Suprapubic skin (tissue), 4 donors: Measurements from ENCODE around the gene KCMF1. TPM values are rescaled to one million over a fixed set of nuclear protein-coding genes. Genes with fewer than 3 reads are reported as not detected.

Source experiments
- DNase-seq, 2 donors: peaks; one replicate each; pipeline ENCODE4 v3.0.0-alpha.2; 2019; ENCODE audit warnings: low spot score in 2 of 2
- H3K27ac ChIP-seq: fragments of 200-600 bp; sonication (generic); one replicate; pipeline ENCODE4 v1.5.1; 2019
- H3K27me3 ChIP-seq: fragments of 200-600 bp; sonication (generic); one replicate; pipeline ENCODE4 v1.5.1; 2019
- H3K36me3 ChIP-seq: fragments of 200-600 bp; sonication (generic); one replicate; pipeline ENCODE4 v1.5.1; 2019
- H3K4me1 ChIP-seq: fragments of 200-600 bp; sonication (generic); one replicate; pipeline ENCODE4 v1.5.1; 2019
- H3K4me3 ChIP-seq: fragments of 200-600 bp; sonication (generic); one replicate; pipeline ENCODE4 v1.5.1; 2019; ENCODE audit warnings: mild to moderate bottlenecking
- H3K9me3 ChIP-seq: fragments of 200-600 bp; sonication (generic); one replicate; pipeline ENCODE4 v1.5.1; 2019
- EP300 ChIP-seq: sonication (generic); formaldehyde crosslinking; IDR thresholded peaks from one replicate; pipeline ENCODE4 v1.6.1; 2017; ENCODE audit warnings: antibody characterized with exemption
- POLR2A ChIP-seq, 2 donors: fragments of 450-650 bp; IDR thresholded peaks; one replicate each; pipeline ENCODE4 v1.6.1; 2017; ENCODE audit warnings: antibody characterized with exemption in 2 of 2, mild to moderate bottlenecking in 2 of 2, moderate library complexity in 2 of 2
- POLR2AphosphoS5 ChIP-seq, 3 donors: sonication (generic); formaldehyde crosslinking; IDR thresholded peaks; one replicate each; pipeline ENCODE4 v1.6.1; 2017; ENCODE audit warnings: antibody characterized with exemption in 3 of 3
- WGBS: methylation state at CpG from one replicate; pipeline ENCODE4 v1.1.5; 2018; 5-methylcytosine and 5-hydroxymethylcytosine counted together
- total RNA-seq, 4 donors: library from RNA; depleted of rRNA; stranded (reverse); fragments of >200 nt; gene quantifications; one replicate each; pipeline ENCODE4 v1.1.0, GENCODE V29; 2016
- TF ChIP-seq, protein P1 (sequence below), 2 donors: fragments of 200-600 bp in 1 of 2; fragments of 450-650 bp in 1 of 2; sonication (generic) in 1 of 2; IDR thresholded peaks; one replicate each; pipeline ENCODE4 v1.5.1; 2016 to 2019; ENCODE audit warnings: antibody characterized with exemption in 2 of 2, mild to moderate bottlenecking in 1 of 2, moderate library complexity in 1 of 2

Gene KCMF1
- total RNA-seq, 4 donors from 2014 or later, result 23.5 to 42.6 (median 29.3) TPM

DNA sequence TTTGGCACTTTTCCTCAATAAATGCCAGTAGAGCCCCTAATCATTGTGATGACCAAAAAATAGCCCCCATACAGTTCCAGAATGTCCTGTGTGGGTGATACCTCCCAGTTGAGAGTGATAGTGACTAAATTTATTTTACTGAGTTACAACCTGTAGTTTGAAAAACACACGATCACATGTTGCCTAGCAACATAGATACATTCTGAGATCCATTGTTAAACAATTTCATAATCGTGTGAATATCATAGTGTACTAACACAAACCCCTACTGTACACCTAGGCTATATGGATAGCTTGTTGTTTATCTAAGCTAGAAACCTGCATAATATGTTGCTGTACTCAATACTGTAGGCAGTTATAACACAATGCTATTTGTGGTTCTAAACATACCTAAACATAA, 30.6 kb downstream of the KCMF1 start:
- 54% methylated on average over 2 of the region's 2 CpGs for WGBS
- no peak for DNase-seq
- H3K36me3 ChIP-seq, result no peaks in the 10 kb centered on the region
- no peak overlapping the region for H3K27ac ChIP-seq
- H3K4me3 ChIP-seq, result no peak overlapping the region
- TF ChIP-seq POLR2AphosphoS5 (IDR thresholded peaks at IDR 0.05) (no peak), POLR2A (IDR thresholded peaks at IDR 0.05) (no peak), EP300 (no peak)
- TF ChIP-seq, protein P1, sequence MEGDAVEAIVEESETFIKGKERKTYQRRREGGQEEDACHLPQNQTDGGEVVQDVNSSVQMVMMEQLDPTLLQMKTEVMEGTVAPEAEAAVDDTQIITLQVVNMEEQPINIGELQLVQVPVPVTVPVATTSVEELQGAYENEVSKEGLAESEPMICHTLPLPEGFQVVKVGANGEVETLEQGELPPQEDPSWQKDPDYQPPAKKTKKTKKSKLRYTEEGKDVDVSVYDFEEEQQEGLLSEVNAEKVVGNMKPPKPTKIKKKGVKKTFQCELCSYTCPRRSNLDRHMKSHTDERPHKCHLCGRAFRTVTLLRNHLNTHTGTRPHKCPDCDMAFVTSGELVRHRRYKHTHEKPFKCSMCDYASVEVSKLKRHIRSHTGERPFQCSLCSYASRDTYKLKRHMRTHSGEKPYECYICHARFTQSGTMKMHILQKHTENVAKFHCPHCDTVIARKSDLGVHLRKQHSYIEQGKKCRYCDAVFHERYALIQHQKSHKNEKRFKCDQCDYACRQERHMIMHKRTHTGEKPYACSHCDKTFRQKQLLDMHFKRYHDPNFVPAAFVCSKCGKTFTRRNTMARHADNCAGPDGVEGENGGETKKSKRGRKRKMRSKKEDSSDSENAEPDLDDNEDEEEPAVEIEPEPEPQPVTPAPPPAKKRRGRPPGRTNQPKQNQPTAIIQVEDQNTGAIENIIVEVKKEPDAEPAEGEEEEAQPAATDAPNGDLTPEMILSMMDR (IDR thresholded peaks at IDR 0.05), result no peak
- H3K27me3 ChIP-seq, result no peaks in the 10 kb centered on the region
- H3K9me3 ChIP-seq, result no peaks in the 10 kb centered on the region
- H3K4me1 ChIP-seq, result peaks cover 22% of the 10 kb centered on the region

DNA sequence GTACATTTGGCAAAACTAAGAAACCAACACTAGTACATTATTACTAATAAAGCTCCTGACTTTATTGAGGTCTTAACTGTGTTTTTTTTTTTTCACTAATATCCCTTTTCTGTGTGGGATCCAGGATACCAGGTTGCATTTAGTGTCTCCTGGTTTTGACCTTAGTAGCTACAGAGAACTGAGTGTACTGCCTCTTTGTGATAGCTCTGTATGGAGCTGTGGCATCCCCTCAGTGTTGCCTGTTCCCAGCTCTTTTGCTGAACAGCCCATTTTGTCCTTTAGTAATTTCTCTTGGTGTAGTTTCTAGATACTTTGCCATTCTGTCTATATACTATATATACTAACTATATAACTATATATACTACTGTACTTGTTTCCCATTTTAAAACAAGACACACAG, 31.6 kb downstream of the KCMF1 start:
- TF ChIP-seq EP300, result no peak
- TF ChIP-seq POLR2AphosphoS5 (IDR thresholded peaks at IDR 0.05), result no peak
- TF ChIP-seq, protein P1 (IDR thresholded peaks at IDR 0.05), result no peak
- TF ChIP-seq POLR2A (IDR thresholded peaks at IDR 0.05), result no peak
- Histone ChIP-seq H3K9me3 (no peaks in the 10 kb centered on the region), H3K36me3 (no peaks in the 10 kb centered on the region), H3K27me3 (no peaks in the 10 kb centered on the region), H3K4me3 (no peak overlapping the region), H3K4me1 (peaks cover 14% of the 10 kb centered on the region), H3K27ac (no peak overlapping the region)
- DNase-seq, result no peak

DNA sequence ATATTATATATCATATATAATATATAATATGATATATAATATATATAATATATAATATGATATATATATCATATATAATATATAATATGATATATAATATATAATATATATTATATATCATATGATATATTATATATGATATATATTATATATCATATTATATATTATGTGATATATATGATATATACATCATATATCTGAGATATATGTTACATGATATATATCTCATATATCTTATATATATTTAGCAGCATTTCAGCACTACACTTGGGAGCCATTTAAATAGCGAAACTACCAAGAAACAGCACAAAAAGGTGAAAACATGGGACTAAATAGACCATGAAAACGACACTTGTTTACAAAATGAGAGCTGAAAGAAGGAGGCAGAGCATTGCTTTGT, 37.3 kb downstream of the KCMF1 start:
- H3K27me3 ChIP-seq, result no peaks in the 10 kb centered on the region
- H3K4me3 ChIP-seq, result no peak overlapping the region
- no peak overlapping the region for H3K27ac ChIP-seq
- no peaks in the 10 kb centered on the region for H3K9me3 ChIP-seq
- H3K4me1 ChIP-seq, result peaks cover 11% of the 10 kb centered on the region
- 97% methylated on average over 2 of the region's 2 CpGs for WGBS
- TF ChIP-seq EP300, result no peak
- TF ChIP-seq, protein P1 (IDR thresholded peaks at IDR 0.05), result no peak
- no peak for TF ChIP-seq POLR2AphosphoS5 (IDR thresholded peaks at IDR 0.05)
- TF ChIP-seq POLR2A (IDR thresholded peaks at IDR 0.05), result no peak
- no peak for DNase-seq
- no peaks in the 10 kb centered on the region for H3K36me3 ChIP-seq

DNA sequence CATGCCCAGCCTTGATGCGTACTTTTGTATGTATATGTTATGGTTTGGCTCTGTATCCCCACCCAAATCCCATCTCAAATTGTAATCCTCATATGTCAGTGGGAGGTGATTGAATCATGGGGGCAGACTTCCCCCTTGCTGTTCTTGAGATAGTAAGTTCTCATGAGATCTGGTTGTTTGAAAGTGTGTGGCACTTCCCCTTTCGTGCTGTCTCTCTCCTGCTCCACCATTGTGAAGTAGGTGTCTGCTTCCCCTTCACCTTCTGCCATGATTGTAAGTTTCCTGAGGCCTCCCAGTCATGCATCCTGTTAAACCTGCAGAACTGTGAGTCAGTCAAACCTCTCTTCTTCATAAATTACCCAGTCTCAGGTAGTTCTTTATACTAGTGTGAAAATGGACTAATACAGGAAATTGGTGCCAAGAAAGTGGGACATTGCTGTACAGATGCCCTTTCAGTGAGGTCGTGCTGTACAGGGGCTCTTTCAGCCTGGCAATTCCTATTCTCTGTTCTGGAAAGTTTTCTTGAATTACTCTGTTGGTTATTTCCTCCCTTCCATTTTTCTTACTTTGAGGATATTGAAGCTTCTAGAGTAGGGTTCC, 38.2 kb downstream of the KCMF1 start:
- no peak overlapping the region for H3K4me3 ChIP-seq
- no peaks in the 10 kb centered on the region for H3K9me3 ChIP-seq
- DNase-seq, result no peak
- H3K27ac ChIP-seq, result no peak overlapping the region
- TF ChIP-seq POLR2A (IDR thresholded peaks at IDR 0.05), result no peak
- TF ChIP-seq POLR2AphosphoS5 (IDR thresholded peaks at IDR 0.05), result no peak
- TF ChIP-seq EP300, result no peak
- H3K36me3 ChIP-seq, result no peaks in the 10 kb centered on the region
- no peaks in the 10 kb centered on the region for H3K27me3 ChIP-seq
- 87% methylated on average over 3 of the region's 3 CpGs for WGBS
- H3K4me1 ChIP-seq, result peaks cover 8% of the 10 kb centered on the region

DNA sequence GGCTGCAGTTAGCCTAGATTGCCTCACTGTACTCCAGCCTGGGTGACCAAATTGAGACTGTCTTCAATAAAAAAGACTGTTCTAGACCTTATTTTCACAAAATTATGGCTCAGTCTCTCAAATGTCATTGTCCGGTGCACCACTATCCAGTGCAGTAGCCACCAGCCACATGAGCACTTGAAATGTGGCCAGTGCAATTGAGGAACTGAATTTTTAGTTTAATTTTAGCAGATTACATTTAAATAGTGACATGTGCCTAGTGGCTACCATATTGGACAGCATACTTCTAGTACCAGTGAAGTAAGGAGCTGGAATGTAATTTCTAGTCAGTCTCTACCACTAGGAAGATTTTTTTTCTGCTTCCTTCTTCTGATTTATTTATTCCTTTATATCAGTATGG, 39.4 kb downstream of the KCMF1 start:
- H3K27me3 ChIP-seq, result no peaks in the 10 kb centered on the region
- no peaks in the 10 kb centered on the region for H3K9me3 ChIP-seq
- TF ChIP-seq EP300 (no peak), POLR2AphosphoS5 (IDR thresholded peaks at IDR 0.05) (no peak), POLR2A (IDR thresholded peaks at IDR 0.05) (no peak)
- TF ChIP-seq, protein P1 (IDR thresholded peaks at IDR 0.05), result no peak
- H3K36me3 ChIP-seq, result no peaks in the 10 kb centered on the region
- no peak for DNase-seq
- no peak overlapping the region for H3K4me3 ChIP-seq
- H3K4me1 ChIP-seq, result peaks cover 18% of the 10 kb centered on the region
- H3K27ac ChIP-seq, result no peak overlapping the region
- WGBS, result 80% methylated on average over 1 of the region's 1 CpG

DNA sequence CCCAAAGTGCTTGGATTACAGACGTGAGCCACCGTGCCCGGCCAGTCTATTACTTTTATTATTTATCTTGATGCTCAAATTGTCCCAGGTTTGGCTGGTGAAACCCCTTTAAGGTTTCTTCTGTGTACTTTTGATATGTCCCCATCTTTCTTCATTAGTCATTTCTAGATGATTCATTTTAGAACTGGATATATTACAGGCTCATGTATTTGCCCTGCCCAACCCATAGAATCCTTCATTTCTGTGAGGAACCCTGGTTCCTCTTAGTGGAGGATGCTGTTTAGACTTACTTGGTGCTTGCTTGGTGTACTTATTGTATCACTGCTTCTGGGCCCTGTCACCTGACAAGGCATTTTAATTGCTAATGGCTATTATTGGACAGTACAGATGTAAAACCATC, 40.1 kb downstream of the KCMF1 start:
- no peaks in the 10 kb centered on the region for H3K36me3 ChIP-seq
- no peak overlapping the region for H3K4me3 ChIP-seq
- DNase-seq, result no peak
- no peaks in the 10 kb centered on the region for H3K27me3 ChIP-seq
- no peaks in the 10 kb centered on the region for H3K9me3 ChIP-seq
- H3K4me1 ChIP-seq, result peaks cover 25% of the 10 kb centered on the region
- TF ChIP-seq POLR2AphosphoS5 (IDR thresholded peaks at IDR 0.05), result no peak
- no peak for TF ChIP-seq EP300
- H3K27ac ChIP-seq, result no peak overlapping the region
- WGBS, result 96% methylated on average over 3 of the region's 3 CpGs
